OCI-LY3 (cell line): ENCODE measurements around the gene UBAP2L.

Experiments
- H2AFZ ChIP-seq: fragments of 200-600, 300-600 bp; shearing (Covaris generic); 2 replicates; pipeline ENCODE4 v1.6.0; 2014; ENCODE audit warnings: antibody characterized with exemption, low read depth, low read length
- H3K27ac ChIP-seq: fragments of 200-600, 300-600 bp; sonication (generic); 2 replicates; pipeline ENCODE4 v1.5.1; 2014; ENCODE audit warnings: mild to moderate bottlenecking, low read length, moderate library complexity, mixed read lengths
- H3K27me3 ChIP-seq: fragments of 200-600, 300-600 bp; sonication (generic); 2 replicates; pipeline ENCODE4 v1.6.1; 2014; ENCODE audit warnings: low read depth, low read length, mixed read lengths
- H3K36me3 ChIP-seq: fragments of 200-600, 300-600 bp; sonication (generic); replicated peaks from 2 replicates; pipeline ENCODE3; 2014; ENCODE audit warnings: low read depth, low read length, mixed read lengths
- H3K4me1 ChIP-seq: fragments of 300-600, 200-600 bp; sonication (generic); 2 replicates; pipeline ENCODE4 v1.6.1; 2014; ENCODE audit warnings: low read length, mixed read lengths
- H3K4me2 ChIP-seq: fragments of 200-600, 300-600 bp; sonication (generic); 2 replicates; pipeline ENCODE4 v1.6.1; 2014; ENCODE audit warnings: low read length, mixed read lengths
- H3K4me3 ChIP-seq: fragments of 300-600, 200-600 bp; sonication (generic); 2 replicates; pipeline ENCODE4 v1.5.1; 2014; ENCODE audit warnings: antibody characterized with exemption, mild to moderate bottlenecking, low read length, moderate library complexity
- H3K79me2 ChIP-seq: fragments of 300-600, 200-600 bp; shearing (Covaris generic); 2 replicates; pipeline ENCODE4 v1.6.1; 2014; ENCODE audit warnings: mild to moderate bottlenecking, low read length, mixed read lengths
- H3K9ac ChIP-seq: fragments of 300-600, 200-600 bp; shearing (Covaris generic); 2 replicates; pipeline ENCODE4 v1.6.0; 2014; ENCODE audit warnings: mild to moderate bottlenecking, low read length, moderate library complexity
- H3K9me3 ChIP-seq: fragments of 200-600, 300-600 bp; shearing (Covaris generic); 2 replicates; pipeline ENCODE4 v1.6.1; 2014; ENCODE audit warnings: low read length, mixed read lengths; ENCODE audit not compliant: insufficient read depth
- H4K20me1 ChIP-seq: fragments of 200-600, 300-600 bp; sonication (generic); 2 replicates; pipeline ENCODE4 v1.6.1; 2016; ENCODE audit warnings: low read length, mixed read lengths; ENCODE audit not compliant: insufficient read depth
- CTCF ChIP-seq: fragments of 200-600, 300-600 bp; sonication (generic); IDR thresholded peaks from 2 replicates; pipeline ENCODE4 v1.5.1; 2014; ENCODE audit warnings: antibody characterized with exemption, low read length, low read depth
- EZH2phosphoT487 ChIP-seq: fragments of 200-600 bp; shearing (Covaris generic); IDR thresholded peaks from 2 replicates; pipeline ENCODE4 v1.6.1; 2018; ENCODE audit warnings: antibody characterized with exemption, mixed run types, low read depth

UBAP2L gene

DNA sequence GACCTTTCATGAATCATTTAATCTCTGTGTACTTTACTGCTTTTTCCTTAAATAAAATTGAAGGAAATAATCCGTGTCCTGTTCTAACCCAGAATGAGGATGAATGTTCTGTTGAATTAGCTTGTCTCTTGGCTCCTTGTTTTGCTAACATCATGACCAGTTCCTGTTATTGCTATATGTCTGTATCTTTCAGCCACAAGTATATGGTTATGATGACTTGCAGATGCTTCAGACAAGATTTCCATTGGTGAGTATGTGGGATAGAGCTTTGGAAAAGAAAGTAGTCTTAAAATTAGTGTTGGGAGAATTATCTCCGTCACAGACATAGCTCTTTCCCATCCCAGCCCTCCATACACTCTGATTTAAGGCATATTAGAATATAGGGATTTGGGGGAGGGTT lies 38.0 kb downstream of the UBAP2L start:
- TF ChIP-seq EZH2phosphoT487 (no peak), CTCF (no peak)
- no peak overlapping the region for H3K4me2 ChIP-seq
- no peaks in the 10 kb centered on the region for H3K4me1 ChIP-seq
- peaks cover 8% of the 10 kb centered on the region; the same call in 1 of the 2 replicates for H3K79me2 ChIP-seq
- no peaks in the 10 kb centered on the region for H4K20me1 ChIP-seq
- peaks cover 98% of the 10 kb centered on the region for H3K36me3 ChIP-seq
- no peak overlapping the region for H3K9ac ChIP-seq
- no peak overlapping the region for H2AFZ ChIP-seq
- H3K27me3 ChIP-seq: no peaks in the 10 kb centered on the region
- no peak overlapping the region for H3K4me3 ChIP-seq
- no peak overlapping the region for H3K27ac ChIP-seq
- H3K9me3 ChIP-seq: no peaks in the 10 kb centered on the region

DNA sequence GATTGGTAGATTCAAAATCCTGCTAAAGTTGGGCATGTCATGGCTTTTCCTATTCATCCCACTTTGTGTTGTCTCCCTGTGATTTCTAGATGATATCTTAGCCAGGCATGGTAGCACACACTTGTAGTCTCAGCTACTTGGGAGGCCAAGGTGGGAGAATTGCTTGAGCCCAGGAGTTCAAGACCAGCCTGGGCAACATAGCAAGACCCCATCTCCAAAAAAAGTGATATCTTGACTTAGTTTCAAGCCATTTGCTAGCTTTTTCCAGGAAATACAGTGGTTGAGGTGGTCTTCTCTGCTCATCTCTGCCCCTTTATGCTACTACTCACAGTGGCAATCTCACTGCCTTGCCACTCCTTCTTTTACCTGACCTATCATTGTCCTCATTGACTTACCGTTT lies 39.4 kb downstream of the UBAP2L start:
- Histone ChIP-seq H3K27me3 (no peaks in the 10 kb centered on the region), H3K27ac (no peak overlapping the region), H3K36me3 (peaks cover 97% of the 10 kb centered on the region), H3K9me3 (no peaks in the 10 kb centered on the region), H3K9ac (no peak overlapping the region), H3K4me2 (no peak overlapping the region), H2AFZ (no peak overlapping the region), H3K4me3 (no peak overlapping the region), H3K4me1 (no peaks in the 10 kb centered on the region), H4K20me1 (no peaks in the 10 kb centered on the region), H3K79me2 (peaks cover 14% of the 10 kb centered on the region; the same call in 1 of the 2 replicates)
- TF ChIP-seq EZH2phosphoT487 (no peak), CTCF (no peak)

DNA sequence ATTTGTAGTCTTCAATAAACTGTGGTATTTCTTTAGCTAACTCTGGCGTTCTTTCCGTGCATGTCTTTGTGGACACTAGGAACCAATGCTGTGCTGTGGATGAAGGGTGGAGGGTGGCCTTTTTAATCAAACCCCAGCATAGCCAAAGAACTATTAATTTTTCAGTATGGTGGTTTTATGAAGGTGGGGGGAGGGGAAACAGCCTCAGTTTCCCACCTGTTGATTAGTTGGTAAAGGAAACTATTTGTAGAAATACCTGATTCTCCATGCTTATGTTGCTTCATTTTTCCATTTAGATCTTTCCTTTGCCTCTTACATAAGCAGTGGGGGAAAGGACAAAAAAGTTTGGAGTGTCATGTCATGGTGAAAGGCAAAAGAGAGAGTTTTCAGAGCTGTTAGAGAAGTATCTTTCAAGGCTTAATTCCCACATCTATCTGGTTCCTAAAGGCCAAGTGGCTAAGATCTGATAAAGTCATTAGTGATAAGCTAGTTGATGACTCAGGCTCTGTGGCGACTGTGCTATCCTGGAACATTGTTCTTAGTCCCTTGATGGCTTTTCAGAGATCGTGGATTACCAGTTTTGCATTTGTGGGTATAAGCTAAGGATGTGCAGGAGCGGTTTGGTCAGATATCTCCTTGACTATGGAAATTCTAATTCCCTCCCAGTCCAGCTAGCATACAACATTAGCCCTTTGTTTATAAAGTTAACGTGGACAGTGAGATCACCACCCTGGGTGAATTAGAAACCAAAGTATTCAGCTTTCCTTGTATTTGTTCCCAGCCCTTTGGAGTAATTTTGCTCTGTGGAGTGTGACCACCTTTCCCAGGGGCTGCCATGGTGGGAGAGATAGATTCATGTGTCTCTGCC lies 42.9 kb downstream of the UBAP2L start:
- Histone ChIP-seq H3K27me3 (no peaks in the 10 kb centered on the region), H3K27ac (no peak overlapping the region), H3K4me1 (peaks cover 14% of the 10 kb centered on the region), H2AFZ (no peak overlapping the region), H3K79me2 (peaks cover 14% of the 10 kb centered on the region; the same call in 1 of the 2 replicates), H4K20me1 (no peaks in the 10 kb centered on the region), H3K9me3 (no peaks in the 10 kb centered on the region), H3K4me2 (no peak overlapping the region), H3K9ac (no peak overlapping the region), H3K4me3 (no peak overlapping the region), H3K36me3 (peaks cover 75% of the 10 kb centered on the region)
- TF ChIP-seq CTCF: no peak
- no peak for TF ChIP-seq EZH2phosphoT487

DNA sequence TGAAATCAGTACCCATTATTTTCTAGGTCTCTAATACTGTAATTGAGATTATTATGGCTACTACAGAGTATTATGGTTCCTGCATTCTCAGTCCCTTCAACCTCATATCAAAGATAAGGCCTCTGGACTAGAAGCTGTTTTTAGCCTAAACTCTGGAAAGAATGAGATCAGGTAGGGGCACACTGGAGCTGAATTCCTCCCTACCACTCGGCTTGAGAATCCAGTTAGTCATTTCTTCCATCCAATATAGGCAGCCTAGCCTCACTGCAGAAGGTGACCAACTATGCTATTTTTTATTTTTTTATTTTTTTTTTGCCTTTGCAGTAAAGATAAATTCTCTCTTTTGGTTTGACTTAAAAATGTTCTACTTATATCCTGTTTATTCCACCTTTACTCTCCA lies 43.7 kb downstream of the UBAP2L start:
- Histone ChIP-seq H3K4me3 (no peak overlapping the region), H3K9me3 (no peaks in the 10 kb centered on the region), H3K27me3 (no peaks in the 10 kb centered on the region), H3K9ac (no peak overlapping the region), H2AFZ (no peak overlapping the region), H3K27ac (no peak overlapping the region), H3K4me2 (no peak overlapping the region), H3K79me2 (peaks cover 14% of the 10 kb centered on the region; the same call in 1 of the 2 replicates), H4K20me1 (no peaks in the 10 kb centered on the region), H3K36me3 (peaks cover 76% of the 10 kb centered on the region), H3K4me1 (peaks cover 15% of the 10 kb centered on the region)
- TF ChIP-seq CTCF (no peak), EZH2phosphoT487 (no peak)
